ENCODE data around the gene ABCC5. TPM values are rescaled to one million over a fixed set of nuclear protein-coding genes. Genes with fewer than 3 reads are reported as not detected.

The ABCC5 gene
- total RNA-seq, 1 experiment from 2014 or later: 29.1 TPM

GRCh38 chr3:184011230-184011876, 6.3 kb downstream of the ABCC5 start (continued):
- no peak for TF ChIP-seq AR (CRISPR knock-in tag; IDR thresholded peaks at IDR 0.05)
- TF ChIP-seq STAT6 (CRISPR knock-in tag; conservative IDR thresholded peaks at IDR 0.05; ENCODE audit: low read depth): no peak
- no peak for TF ChIP-seq ATF1 (CRISPR knock-in tag; IDR thresholded peaks at IDR 0.05)
- TF ChIP-seq FOXJ3 (CRISPR knock-in tag; IDR thresholded peaks at IDR 0.05; ENCODE audit: borderline replicate concordance): no peak
- TF ChIP-seq ATF3 (CRISPR knock-in tag; conservative IDR thresholded peaks at IDR 0.05): no peak
- TF ChIP-seq ATF2 (CRISPR knock-in tag; IDR thresholded peaks at IDR 0.05; ENCODE audit: borderline replicate concordance, low read depth): no peak
- TF ChIP-seq ZNF232 (CRISPR knock-in tag; IDR thresholded peaks at IDR 0.05): no peak
- no peak for TF ChIP-seq E2F4 (CRISPR knock-in tag; IDR thresholded peaks at IDR 0.05; ENCODE audit: borderline replicate concordance, low read depth)
- no peak for TF ChIP-seq E2F1 (CRISPR knock-in tag; IDR thresholded peaks at IDR 0.05)
- TF ChIP-seq OVOL2 (CRISPR knock-in tag; IDR thresholded peaks at IDR 0.05; ENCODE audit: borderline replicate concordance): no peak
- no peak for TF ChIP-seq ETV6 (CRISPR knock-in tag; IDR thresholded peaks at IDR 0.05)
- TF ChIP-seq ARID4B (CRISPR knock-in tag; IDR thresholded peaks at IDR 0.05; ENCODE audit: borderline replicate concordance): no peak

All from WTC11 (cell line).